Astrocyte (in vitro differentiated cells and primary cell): ENCODE data around the gene EIF2B1. TPM values are rescaled to one million over a fixed set of nuclear protein-coding genes. Genes with fewer than 3 reads are reported as not detected.

Experiments
- DNase-seq: peaks from one replicate; pipeline ENCODE4 v3.0.0-alpha.2; 2010; ENCODE audit warnings: low read depth
- FAIRE-seq: peaks from 2 replicates; lab custom pipeline; 2011; peaks lifted over from hg19 to GRCh38; lab: Jason Lieb, UNC
- H2AFZ ChIP-seq: 2 replicates; pipeline ENCODE4 v1.6.0; 2012; ENCODE audit warnings: low read depth, low read length, inconsistent platforms
- H3K27ac ChIP-seq: 2 replicates; pipeline ENCODE4 v1.5.1; 2011; ENCODE audit warnings: low read depth, low read length, inconsistent platforms
- H3K27me3 ChIP-seq: 2 replicates; pipeline ENCODE4 v1.6.0; 2011; ENCODE audit warnings: low read length, inconsistent platforms; ENCODE audit not compliant: insufficient read depth
- H3K36me3 ChIP-seq: 2 replicates; pipeline ENCODE4 v1.5.1; 2011; ENCODE audit warnings: low read length, inconsistent platforms; ENCODE audit not compliant: insufficient read depth
- H3K4me1 ChIP-seq: 2 replicates; pipeline ENCODE4 v1.5.1; 2011; ENCODE audit warnings: low read length, inconsistent platforms; ENCODE audit not compliant: insufficient read depth
- H3K4me2 ChIP-seq: 2 replicates; pipeline ENCODE4 v1.6.0; 2012; ENCODE audit warnings: low read length, inconsistent platforms
- H3K4me3 ChIP-seq: 2 replicates; pipeline ENCODE4 v1.5.1; 2011; ENCODE audit warnings: low read depth, mild to moderate bottlenecking, low read length, inconsistent platforms; ENCODE audit not compliant: insufficient read depth
- H3K79me2 ChIP-seq: 2 replicates; pipeline ENCODE4 v1.6.0; 2012; ENCODE audit warnings: mild to moderate bottlenecking, low read length, inconsistent platforms; ENCODE audit not compliant: insufficient read depth
- H3K9ac ChIP-seq: 2 replicates; pipeline ENCODE4 v1.6.0; 2012; ENCODE audit warnings: mild to moderate bottlenecking, low read length, inconsistent platforms
- H3K9me3 ChIP-seq: 2 replicates; pipeline ENCODE4 v1.5.1; 2012; ENCODE audit warnings: low read depth, mild to moderate bottlenecking, low read length, inconsistent platforms; ENCODE audit not compliant: insufficient read depth
- H4K20me1 ChIP-seq: 2 replicates; pipeline ENCODE4 v1.6.0; 2012; ENCODE audit warnings: low read length, inconsistent platforms; ENCODE audit not compliant: insufficient read depth
- H3K27ac Mint-ChIP-seq: one replicate; pipeline ENCODE4 v1.8.0; 2021; ENCODE audit warnings: mild to moderate bottlenecking, mixed read lengths; ENCODE audit not compliant: unreplicated experiment
- H3K27me3 Mint-ChIP-seq: one replicate; pipeline ENCODE4 v1.8.0; 2021; ENCODE audit warnings: low read depth, mixed read lengths; ENCODE audit not compliant: unreplicated experiment
- H3K36me3 Mint-ChIP-seq: one replicate; pipeline ENCODE4 v1.8.0; 2021; ENCODE audit warnings: low read depth, mixed read lengths; ENCODE audit not compliant: unreplicated experiment
- H3K4me1 Mint-ChIP-seq: one replicate; pipeline ENCODE4 v1.8.0; 2021; ENCODE audit warnings: low read depth, mixed read lengths; ENCODE audit not compliant: unreplicated experiment
- H3K4me3 Mint-ChIP-seq: one replicate; pipeline ENCODE4 v1.8.0; 2021; ENCODE audit warnings: mild to moderate bottlenecking, moderate library complexity, mixed read lengths; ENCODE audit not compliant: unreplicated experiment
- H3K9me3 Mint-ChIP-seq: one replicate; pipeline ENCODE4 v1.8.0; 2021; ENCODE audit warnings: mild to moderate bottlenecking, mixed read lengths; ENCODE audit not compliant: unreplicated experiment
- CTCF ChIP-seq: IDR thresholded peaks from 2 replicates; pipeline ENCODE4 v1.5.1; 2011; ENCODE audit warnings: low read depth, mild to moderate bottlenecking, inconsistent platforms, low read length, moderate library complexity; ENCODE audit not compliant: insufficient read depth
- EZH2 ChIP-seq: IDR thresholded peaks from 2 replicates; pipeline ENCODE4 v1.6.1; 2012; ENCODE audit warnings: mild to moderate bottlenecking, low read length, inconsistent platforms; ENCODE audit not compliant: insufficient read depth
- total RNA-seq: library from RNA; stranded (reverse); gene quantifications from 2 replicates; pipeline ENCODE4 v1.2.1, GENCODE V29; 2021

Gene EIF2B1
- total RNA-seq, 1 donor from 2014 or later: 49.3 TPM

- Mint-ChIP-seq H3K9me3 (no peaks in the 10 kb centered on the region), H3K36me3 (peaks cover 9% of the 10 kb centered on the region), H3K4me3 (peak within 1 kb of the TSS; percentile 90), H3K4me1 (peaks cover 2% of the 10 kb centered on the region), H3K27me3 (no peaks in the 10 kb centered on the region), H3K27ac (peak within 1 kb of the TSS; percentile 62)
- peaks cover 13% of the 10 kb centered on the region for H3K4me1 ChIP-seq
- no peaks in the 10 kb centered on the region for H3K9me3 ChIP-seq
- no peak for FAIRE-seq
- peak within 1 kb of the TSS; percentile 93 for H2AFZ ChIP-seq
- no peaks in the 10 kb centered on the region for H3K36me3 ChIP-seq
- H3K27me3 ChIP-seq: no peaks in the 10 kb centered on the region
- no peaks in the 10 kb centered on the region for H4K20me1 ChIP-seq
- H3K79me2 ChIP-seq: no peaks in the 10 kb centered on the region
- H3K4me3 ChIP-seq: peak within 1 kb of the TSS; percentile 90
- peak within 1 kb of the TSS; percentile 41 for H3K27ac ChIP-seq
- DNase-seq: peak; percentile 82
- peak within 1 kb of the TSS; percentile 83 for H3K9ac ChIP-seq
- peak within 1 kb of the TSS; percentile 98 for H3K4me2 ChIP-seq
- no peak for TF ChIP-seq CTCF
- TF ChIP-seq EZH2: no peak
These were observed 37.6 kb upstream of the EIF2B1 start, which contains the start of gene TCTN2 for GRCh38 chr12:123670882-123671728. Gene TCTN2 (plus strand): TSS chr12:123671113. CDS start chr12:123671241, 128 bp downstream.

GRCh38 chr12:123667771-123668170 lies 34.3 kb upstream of the EIF2B1 start:
- Histone ChIP-seq H3K27me3 (no peaks in the 10 kb centered on the region), H3K4me3 (no peak overlapping the region), H3K4me1 (peaks cover 13% of the 10 kb centered on the region), H3K36me3 (peaks cover 5% of the 10 kb centered on the region), H3K27ac (no peak overlapping the region), H3K9ac (no peak overlapping the region), H4K20me1 (no peaks in the 10 kb centered on the region), H2AFZ (no peak overlapping the region), H3K79me2 (no peaks in the 10 kb centered on the region), H3K9me3 (no peaks in the 10 kb centered on the region), H3K4me2 (no peak overlapping the region)
- FAIRE-seq (no peak), DNase-seq (no peak)
- Mint-ChIP-seq H3K9me3 (no peaks in the 10 kb centered on the region), H3K27ac (no peak overlapping the region), H3K4me3 (no peak overlapping the region), H3K4me1 (peaks cover 2% of the 10 kb centered on the region), H3K27me3 (no peaks in the 10 kb centered on the region), H3K36me3 (peaks cover 11% of the 10 kb centered on the region)
- no peak for TF ChIP-seq CTCF
- no peak for TF ChIP-seq EZH2
